Measurements from ENCODE around the gene CACNB1. TPM values are rescaled to one million over a fixed set of nuclear protein-coding genes. Genes with fewer than 3 reads are reported as not detected.

Gene CACNB1
- total RNA-seq, 2 experiments from 2014 or later: 19.5 to 24.0 TPM

DNA sequence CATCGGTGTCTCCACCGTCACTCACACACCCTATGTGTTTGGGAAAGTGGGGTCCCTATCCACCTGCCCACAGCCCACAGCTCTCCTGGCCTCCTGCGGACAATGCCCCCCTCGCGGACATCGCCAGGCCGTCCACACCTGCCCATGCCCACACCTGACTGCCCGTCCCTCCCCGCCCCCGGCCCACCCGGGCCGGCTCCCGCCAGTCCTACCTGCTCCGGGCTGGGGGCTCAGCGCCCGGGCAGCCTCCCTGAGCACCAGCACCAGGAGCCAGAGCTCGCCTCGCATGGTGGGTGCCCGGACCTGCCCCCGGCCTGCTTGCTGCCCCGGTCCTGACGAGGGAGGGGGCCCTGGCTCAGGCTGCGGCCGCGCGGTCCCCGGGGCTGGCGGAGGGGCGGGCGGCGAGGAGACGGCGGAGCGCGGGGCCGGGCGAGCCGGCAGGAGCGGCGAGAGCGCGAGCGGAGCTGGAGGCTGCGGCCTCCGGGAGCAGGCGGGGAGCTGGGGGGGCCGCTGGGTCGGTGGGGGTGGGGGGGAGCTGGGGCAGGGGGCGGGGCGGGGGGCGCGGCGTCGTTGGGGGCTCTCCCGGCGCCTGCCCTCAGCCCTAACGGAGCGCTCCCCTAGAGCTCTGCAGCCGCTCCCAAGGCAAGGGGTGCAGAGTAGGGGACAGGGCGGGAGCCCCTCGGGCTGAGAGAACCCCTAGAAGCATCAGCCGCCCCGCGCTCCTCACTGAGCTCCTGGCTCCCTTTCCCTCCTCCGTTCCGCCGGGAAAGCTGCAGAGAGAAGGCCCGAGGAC is 46.1 kb downstream of the CACNB1 start, which contains the start of gene PLXDC1:
PLXDC1 (minus strand) TSS at position 488 of the 793 bp plus-strand sequence; CDS start at position 288, 200 bp downstream.
- Mint-ChIP-seq H3K27ac (peak within 1 kb of the TSS; percentile 42), H3K9me3 (no peaks in the 10 kb centered on the region), H3K36me3 (ENCODE audit: low read depth) (peaks cover 10% of the 10 kb centered on the region), H3K4me3 (peak within 1 kb of the TSS; percentile 97), H3K27me3 (peaks cover 35% of the 10 kb centered on the region), H3K4me1 (peaks cover 31% of the 10 kb centered on the region)
- CTCF ChIA-PET: interaction anchor here (1.0 to 7.5 kb wide), 7 partner anchors 14 to 326 kb away, joined by 4 to 229 read pairs (median 7); partner anchors contain the start of gene CWC25
- no peak for DNase-seq
- POLR2A ChIA-PET: interaction anchor here (0.6 to 3.2 kb wide), 5 partner anchors 48 to 297 kb away, joined by 3 to 18 read pairs (median 5); partner anchors contain the start of genes LASP1 and RPL19

- POLR2A ChIA-PET: interaction anchor here (0.9 kb wide), 1 partner anchor 167 kb away, joined by 3 read pairs; no protein-coding TSS in a partner anchor
- Mint-ChIP-seq H3K4me1 (peaks cover 31% of the 10 kb centered on the region), H3K27ac (no peak overlapping the region)
These were observed 46.7 kb downstream of the CACNB1 start for GRCh38 chr17:39150795-39151149.

GRCh38 chr17:39150104-39150634 is 47.3 kb downstream of the CACNB1 start:
- Mint-ChIP-seq H3K4me3 (no peak overlapping the region), H3K27ac (no peak overlapping the region), H3K4me1 (peaks cover 31% of the 10 kb centered on the region), H3K9me3 (no peaks in the 10 kb centered on the region), H3K36me3 (ENCODE audit: low read depth) (peaks cover 10% of the 10 kb centered on the region), H3K27me3 (peaks cover 35% of the 10 kb centered on the region)
- POLR2A ChIA-PET: interaction anchor here (0.9 kb wide), 1 partner anchor 167 kb away, joined by 3 read pairs; no protein-coding TSS in a partner anchor
- CTCF ChIA-PET: interaction anchor here (7.5 kb wide), 1 partner anchor 168 kb away, joined by 229 read pairs; no protein-coding TSS in a partner anchor
- no peak for DNase-seq

More at GRCh38 chr17:39150795-39151149, 46.7 kb downstream of the CACNB1 start:
- Mint-ChIP-seq H3K9me3 (no peaks in the 10 kb centered on the region), H3K36me3 (ENCODE audit: low read depth) (peaks cover 10% of the 10 kb centered on the region), H3K4me3 (peak overlapping the region; percentile 55), H3K27me3 (peaks cover 35% of the 10 kb centered on the region)
- DNase-seq: no peak
- CTCF ChIA-PET: interaction anchor here (3.7 to 7.5 kb wide), 2 partner anchors 80 to 169 kb away, joined by 22 to 229 read pairs; no protein-coding TSS in a partner anchor

DNA sequence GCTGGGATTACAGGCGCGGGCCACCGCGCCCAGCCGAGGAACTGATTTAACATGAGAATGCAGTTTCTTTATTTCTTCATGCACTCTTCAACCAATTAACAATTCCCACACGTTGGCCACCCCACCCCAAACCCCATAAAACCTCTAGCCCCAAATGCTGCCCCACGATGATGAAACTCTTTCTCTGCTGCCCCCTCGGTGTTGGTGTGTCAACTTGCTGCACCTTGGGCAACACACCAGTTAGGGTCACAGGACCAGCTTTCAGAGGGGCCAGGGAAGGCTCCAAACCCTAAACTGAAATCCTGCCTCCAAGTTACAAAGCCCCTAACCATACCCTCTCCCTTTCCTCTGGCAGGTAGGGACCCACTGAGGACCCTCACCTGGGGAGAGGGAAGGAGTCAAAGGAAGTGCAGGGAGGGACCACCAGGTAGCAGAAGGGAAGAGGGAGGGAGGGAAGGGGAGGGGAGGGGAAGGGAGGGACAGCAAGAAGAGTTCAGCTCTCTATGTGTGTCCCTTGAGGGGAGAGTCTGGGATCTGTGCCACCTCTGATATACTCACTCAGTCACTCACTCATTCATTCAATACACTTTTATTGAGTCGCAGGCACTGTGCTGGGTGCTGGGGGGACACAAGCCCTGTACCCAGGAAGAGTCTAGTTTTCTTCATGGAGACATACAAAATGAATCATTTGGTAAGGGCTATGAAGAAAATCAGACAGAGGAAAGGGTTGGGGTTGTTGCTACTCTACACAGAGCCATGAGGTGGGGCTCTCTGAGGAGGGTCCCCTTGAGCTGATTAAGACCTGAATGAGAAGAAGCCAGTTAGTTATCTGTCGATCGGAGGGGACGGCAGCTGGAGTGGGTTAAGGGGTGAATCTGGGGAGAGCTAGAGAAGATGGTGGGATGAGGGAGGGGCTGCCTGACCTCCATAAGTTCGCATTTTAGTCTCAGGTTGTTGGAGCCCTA is 50.0 kb downstream of the CACNB1 start:
- H3K36me3 Mint-ChIP-seq (ENCODE audit: low read depth): no peaks in the 10 kb centered on the region

DNA sequence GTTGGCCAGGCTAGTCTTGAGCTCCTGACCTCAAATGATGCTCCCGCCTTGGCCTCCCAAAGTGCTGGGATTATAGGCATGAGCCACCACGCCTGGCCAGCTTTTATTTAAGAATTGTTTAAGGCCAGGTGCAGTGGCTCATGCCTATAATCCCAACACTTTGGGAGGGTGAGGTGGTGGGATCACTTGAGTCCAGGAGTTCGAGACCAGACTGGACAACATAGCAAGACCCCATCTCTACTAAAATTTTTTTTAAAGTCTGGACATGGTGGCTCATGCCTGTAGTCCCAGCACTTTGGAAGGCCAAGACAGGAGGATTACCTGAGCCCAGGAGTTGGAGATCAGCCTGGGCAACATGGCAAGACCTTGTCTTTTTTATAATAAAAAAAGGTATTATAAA is 51.2 kb downstream of the CACNB1 start:
- H3K4me3 Mint-ChIP-seq: no peak overlapping the region

More for the DNA sequence above, 50.0 kb downstream of the CACNB1 start:
- Mint-ChIP-seq H3K4me3 (no peak overlapping the region), H3K27me3 (peaks cover 34% of the 10 kb centered on the region), H3K27ac (no peak overlapping the region), H3K9me3 (no peaks in the 10 kb centered on the region), H3K4me1 (peaks cover 14% of the 10 kb centered on the region)
- ChIA-PET CTCF (interaction anchor here (0.9 to 7.5 kb wide), 4 partner anchors 17 to 165 kb away, joined by 3 to 229 read pairs (median 4); no protein-coding TSS in a partner anchor), POLR2A (no interaction called here)
- DNase-seq: no peak

DNA sequence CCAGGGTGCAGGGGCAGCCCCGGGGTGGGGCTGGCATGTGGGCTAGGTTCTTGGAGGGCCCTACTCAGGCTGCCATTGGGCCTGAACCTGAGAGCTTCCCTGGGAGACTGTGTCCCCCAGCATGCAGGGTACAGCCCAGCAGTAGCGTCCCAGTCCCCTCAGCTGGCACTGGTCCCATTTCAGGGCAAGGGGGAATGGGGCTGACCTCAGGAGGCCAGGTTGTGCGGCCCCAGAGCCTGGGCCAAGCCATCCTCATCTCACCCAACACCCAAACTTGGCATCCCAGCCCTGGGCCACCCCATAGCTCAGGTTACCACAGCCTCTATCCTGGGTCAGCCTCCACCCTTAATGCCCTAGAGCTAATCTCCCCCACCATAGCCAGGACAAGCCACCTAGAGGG is 52.3 kb downstream of the CACNB1 start:
- Mint-ChIP-seq H3K4me3 (no peak overlapping the region), H3K4me1 (peaks cover under 1% of the 10 kb centered on the region), H3K27ac (no peak overlapping the region), H3K36me3 (ENCODE audit: low read depth) (no peaks in the 10 kb centered on the region), H3K9me3 (no peaks in the 10 kb centered on the region), H3K27me3 (peaks cover 17% of the 10 kb centered on the region)
- ChIA-PET POLR2A (no interaction called here), CTCF (interaction anchor here (1.4 to 1.8 kb wide), 2 partner anchors 20 to 52 kb away, joined by 3 to 7 read pairs; no protein-coding TSS in a partner anchor)
- DNase-seq: no peak

More for the DNA sequence above, 51.2 kb downstream of the CACNB1 start:
- Mint-ChIP-seq H3K27me3 (peaks cover 27% of the 10 kb centered on the region), H3K36me3 (ENCODE audit: low read depth) (no peaks in the 10 kb centered on the region), H3K27ac (no peak overlapping the region), H3K9me3 (no peaks in the 10 kb centered on the region), H3K4me1 (peaks cover 5% of the 10 kb centered on the region)
- POLR2A ChIA-PET: no interaction called here
- CTCF ChIA-PET: interaction anchor here (1.2 to 1.4 kb wide), 2 partner anchors 19 to 54 kb away, joined by 3 read pairs; no protein-coding TSS in a partner anchor
- DNase-seq: no peak

DNA sequence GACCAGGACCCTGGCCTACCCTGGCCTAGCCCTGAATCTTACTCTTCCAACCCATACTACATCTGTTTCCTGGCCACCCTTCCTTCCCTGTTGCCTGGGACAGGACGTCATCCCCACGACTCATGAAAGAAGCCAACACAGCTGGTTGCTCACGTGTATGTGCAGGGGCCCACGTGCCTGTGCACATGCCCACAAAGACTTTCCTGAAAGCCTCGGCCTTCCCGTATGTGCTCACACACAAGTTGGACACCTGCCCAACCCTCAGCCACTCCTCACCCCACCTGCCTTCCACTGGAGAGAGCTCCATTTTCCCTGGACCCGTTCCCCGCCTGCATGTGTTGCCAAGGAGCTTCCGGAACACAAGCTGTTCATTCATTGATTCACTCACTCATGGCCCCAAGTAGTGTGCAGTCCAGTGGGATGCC is 53.0 kb downstream of the CACNB1 start:
- no peak overlapping the region for H3K4me3 Mint-ChIP-seq
- CTCF ChIA-PET: interaction anchor here (0.6 to 1.8 kb wide), 4 partner anchors 9 to 91 kb away, joined by 3 to 7 read pairs (median 4); no protein-coding TSS in a partner anchor
- DNase-seq: no peak
- H3K9me3 Mint-ChIP-seq: no peaks in the 10 kb centered on the region
- POLR2A ChIA-PET: no interaction called here
- no peaks in the 10 kb centered on the region for H3K4me1 Mint-ChIP-seq
- no peaks in the 10 kb centered on the region for H3K36me3 Mint-ChIP-seq (ENCODE audit: low read depth)
- no peak overlapping the region for H3K27ac Mint-ChIP-seq
- peaks cover 10% of the 10 kb centered on the region for H3K27me3 Mint-ChIP-seq

DNA sequence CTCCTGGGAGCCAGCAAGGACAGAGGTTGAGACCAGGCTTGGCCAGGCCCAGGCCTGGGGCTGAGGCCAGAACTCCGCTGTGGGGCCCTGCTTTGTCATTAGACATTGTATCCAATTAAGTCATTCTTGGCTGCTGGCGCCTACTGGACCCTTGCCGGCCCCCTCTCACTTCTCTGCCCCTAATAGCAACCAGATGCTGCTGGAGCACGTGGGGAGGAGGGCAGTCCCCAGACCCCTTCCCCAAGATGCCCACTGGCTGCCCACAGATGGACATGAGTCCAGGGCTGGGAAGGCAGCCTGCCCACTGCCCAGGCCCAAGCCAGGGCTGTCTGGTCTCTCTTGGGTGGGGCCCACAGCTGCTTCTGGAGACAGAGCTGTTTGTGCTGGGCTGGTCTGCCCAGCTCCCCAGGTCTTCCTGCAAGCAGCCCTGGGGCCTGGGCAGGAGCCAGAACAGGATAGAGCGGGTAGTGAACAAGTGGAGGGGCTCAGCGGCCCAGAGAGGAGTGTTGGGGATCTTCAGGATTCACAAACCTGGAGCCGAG is 53.8 kb downstream of the CACNB1 start:
- Mint-ChIP-seq H3K4me1 (no peaks in the 10 kb centered on the region), H3K27ac (no peak overlapping the region), H3K27me3 (peaks cover 3% of the 10 kb centered on the region), H3K9me3 (no peaks in the 10 kb centered on the region), H3K4me3 (no peak overlapping the region), H3K36me3 (ENCODE audit: low read depth) (no peaks in the 10 kb centered on the region)
- ChIA-PET POLR2A (no interaction called here), CTCF (interaction anchor here (0.6 kb wide), 1 partner anchor 91 kb away, joined by 5 read pairs; no protein-coding TSS in a partner anchor)
- no peak for DNase-seq

- Mint-ChIP-seq H3K36me3 (ENCODE audit: low read depth) (no peaks in the 10 kb centered on the region), H3K4me1 (no peaks in the 10 kb centered on the region), H3K27ac (no peak overlapping the region), H3K9me3 (no peaks in the 10 kb centered on the region), H3K4me3 (no peak overlapping the region), H3K27me3 (no peaks in the 10 kb centered on the region)
- DNase-seq: no peak
- ChIA-PET POLR2A (no interaction called here), CTCF (no interaction called here)
These were observed 55.4 kb downstream of the CACNB1 start for GRCh38 chr17:39141915-39142664.

- no peaks in the 10 kb centered on the region for H3K36me3 Mint-ChIP-seq (ENCODE audit: low read depth)
- DNase-seq: no peak
- no peak overlapping the region for H3K27ac Mint-ChIP-seq
- H3K4me3 Mint-ChIP-seq: no peak overlapping the region
- H3K4me1 Mint-ChIP-seq: no peaks in the 10 kb centered on the region
- ChIA-PET POLR2A (no interaction called here), CTCF (no interaction called here)
- H3K9me3 Mint-ChIP-seq: no peaks in the 10 kb centered on the region
- H3K27me3 Mint-ChIP-seq: no peaks in the 10 kb centered on the region
These were observed 56.2 kb downstream of the CACNB1 start for GRCh38 chr17:39141294-39141693.

- no peaks in the 10 kb centered on the region for H3K27me3 Mint-ChIP-seq
- H3K36me3 Mint-ChIP-seq (ENCODE audit: low read depth): no peaks in the 10 kb centered on the region
- H3K4me3 Mint-ChIP-seq: no peak overlapping the region
- POLR2A ChIA-PET: interaction anchor here (1.0 kb wide), 1 partner anchor 13 kb away, joined by 3 read pairs; no protein-coding TSS in a partner anchor
- CTCF ChIA-PET: no interaction called here
- DNase-seq: no peak
- H3K27ac Mint-ChIP-seq: no peak overlapping the region
- H3K9me3 Mint-ChIP-seq: no peaks in the 10 kb centered on the region
- no peaks in the 10 kb centered on the region for H3K4me1 Mint-ChIP-seq
These were observed 57.9 kb downstream of the CACNB1 start for GRCh38 chr17:39139561-39139960.

All from activated CD4-positive, alpha-beta memory T cell treated with anti-CD3 and anti-CD28 coated beads, Interleukin-2, amount 10 ng/mL, durations not matched to agents 7 days and 5 days (primary cell).